ENCODE data around the gene CCDC3.

Gene CCDC3

DNA sequence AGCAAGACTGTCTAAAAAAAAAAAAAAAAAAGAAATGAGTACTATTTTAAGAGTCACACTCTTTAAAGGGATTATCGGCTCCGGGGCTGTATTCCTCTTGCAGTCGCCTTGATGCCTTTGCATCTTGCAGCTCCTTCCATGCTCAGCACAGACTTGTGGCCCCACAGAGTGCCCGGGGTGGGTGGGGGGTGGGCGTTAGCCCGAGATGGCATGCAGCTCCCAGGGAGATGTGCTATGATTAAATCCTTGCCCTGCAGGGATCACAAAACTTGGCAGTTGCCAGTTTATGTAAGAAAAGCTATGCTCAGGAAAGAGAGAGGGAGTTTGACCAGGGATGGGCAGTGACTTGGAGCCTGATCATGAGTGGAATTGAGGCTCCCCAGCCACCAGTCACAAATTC, 81.9 kb downstream of the CCDC3 start:
- no peak for DNase-seq

- DNase-seq: no peak
Measured at GRCh38 chr10:12916587-12916986, 84.9 kb downstream of the CCDC3 start.

- no peak for DNase-seq
Measured at GRCh38 chr10:12915637-12916168, 85.8 kb downstream of the CCDC3 start.

GRCh38 chr10:12914111-12914510, 87.4 kb downstream of the CCDC3 start:
- no peak for DNase-seq

GRCh38 chr10:12911795-12912194, 89.7 kb downstream of the CCDC3 start:
- no peak for DNase-seq

DNA sequence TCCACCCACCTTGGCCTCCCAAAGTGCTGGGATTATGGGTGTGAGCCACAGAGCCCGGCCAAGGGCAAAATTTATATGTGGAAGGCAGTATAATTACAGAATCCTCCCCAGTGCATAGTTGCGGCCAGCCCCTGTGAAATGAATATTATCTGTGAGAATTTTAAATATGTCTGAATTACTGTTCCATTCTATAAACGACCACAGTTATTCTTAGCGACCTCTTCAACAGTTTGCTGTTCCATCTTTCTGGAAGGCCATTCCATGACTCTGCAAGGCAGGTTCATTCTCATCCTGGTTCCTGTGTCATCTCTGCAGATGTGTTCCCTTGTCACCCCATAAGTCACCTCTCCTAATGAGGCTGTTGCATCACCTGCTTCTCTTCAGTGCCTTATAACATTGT, 90.7 kb downstream of the CCDC3 start:
- no peak for DNase-seq

GRCh38 chr10:12909836-12910185, 91.7 kb downstream of the CCDC3 start:
- DNase-seq: no peak

DNA sequence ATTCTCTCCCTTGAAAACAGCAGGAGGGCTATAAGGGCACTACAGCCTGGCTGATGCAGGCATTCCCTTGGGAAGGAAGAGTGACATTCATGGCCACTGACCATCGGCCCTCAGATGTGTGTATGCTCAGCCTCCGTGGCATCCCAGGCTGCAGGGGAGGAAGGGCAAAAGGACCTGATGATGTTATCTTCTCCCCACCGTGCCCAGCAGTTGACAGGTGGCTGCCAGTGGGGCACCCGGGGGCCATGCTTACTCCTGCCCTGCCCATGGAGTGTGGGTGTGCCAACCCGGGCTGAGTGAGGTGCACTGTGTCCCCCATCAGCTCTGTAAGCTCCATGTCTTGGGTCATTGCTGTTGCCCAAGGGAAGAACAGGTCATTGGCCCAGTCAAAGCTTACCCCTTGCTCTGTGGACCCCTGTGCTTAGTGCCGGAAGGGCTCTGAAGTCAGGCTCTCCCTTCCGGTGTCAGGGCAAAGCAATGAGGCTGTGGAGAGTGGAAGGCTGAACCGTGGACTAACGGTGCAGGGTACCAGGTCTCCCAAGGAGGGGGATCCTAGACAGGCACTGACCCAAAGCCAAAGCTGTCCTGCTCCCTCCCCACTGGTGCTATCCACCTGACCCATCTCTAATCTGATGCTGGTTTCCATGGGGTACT, 92.2 kb downstream of the CCDC3 start:
- no peak for DNase-seq

GRCh38 chr10:12908773-12909172, 92.7 kb downstream of the CCDC3 start:
- DNase-seq: no peak

DNA sequence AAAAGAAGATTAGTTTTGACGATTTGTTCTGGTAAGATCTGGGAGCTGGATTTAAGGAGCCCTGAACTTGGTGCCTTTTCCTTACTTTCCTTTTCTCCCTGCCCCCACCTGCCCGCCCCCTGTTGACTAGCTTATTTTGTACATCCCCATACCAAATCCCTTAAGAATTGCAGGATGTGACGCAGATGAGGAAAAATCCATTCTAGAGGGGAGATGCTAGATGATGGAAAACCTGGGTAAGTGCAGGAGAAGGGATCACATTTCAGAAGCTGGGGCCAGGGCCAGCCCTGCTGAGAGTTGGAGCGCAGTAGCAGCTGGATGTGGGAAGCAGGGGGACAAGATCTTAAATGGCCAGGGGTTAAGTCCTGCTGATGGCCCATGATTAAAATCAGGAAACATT, 93.9 kb downstream of the CCDC3 start:
- no peak for DNase-seq

DNA sequence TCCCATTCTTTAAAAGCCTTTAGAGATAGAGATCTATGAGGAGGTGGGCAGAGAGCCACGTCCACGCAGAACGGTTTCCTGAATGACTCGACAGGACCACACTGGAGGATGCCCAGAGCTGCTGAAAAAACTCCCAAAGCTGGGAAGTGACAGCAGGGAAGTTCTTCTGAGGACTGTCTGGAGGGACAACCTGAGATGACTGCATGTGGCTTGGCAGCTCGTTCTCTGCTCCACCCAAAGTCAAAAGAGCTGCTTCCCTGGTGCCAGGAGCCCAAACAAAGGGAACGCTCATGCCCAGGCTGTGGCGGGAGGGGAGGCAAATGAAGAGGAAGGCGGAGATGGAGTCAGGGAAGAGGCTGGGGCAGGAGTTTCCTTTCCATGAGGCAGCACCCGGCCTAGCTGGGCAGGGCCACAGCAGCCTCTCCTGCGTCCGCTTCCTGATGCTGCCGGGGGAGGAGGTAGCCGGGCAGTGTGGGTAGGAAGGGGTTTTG, 95.4 kb downstream of the CCDC3 start:
- DNase-seq: no peak

DNA sequence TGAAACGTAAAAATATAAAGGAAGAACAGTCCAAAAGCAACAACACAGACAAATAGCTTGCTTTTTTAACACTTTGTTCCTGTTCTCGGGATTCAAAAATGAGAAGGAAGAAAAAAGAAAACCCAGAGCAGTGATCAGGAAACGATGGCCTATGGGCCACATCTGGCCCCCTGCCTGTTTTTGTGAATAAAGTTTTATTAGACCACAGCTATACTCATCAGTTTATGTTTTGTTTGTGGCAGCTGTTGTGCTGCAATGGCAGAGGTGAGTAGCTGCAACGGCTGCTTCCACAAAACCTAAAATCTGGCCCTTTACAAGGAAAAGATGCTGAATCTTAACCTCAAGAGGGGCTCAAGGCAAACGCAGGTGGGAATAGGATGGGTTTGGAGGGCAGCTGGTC, 96.4 kb downstream of the CCDC3 start:
- DNase-seq: no peak

DNA sequence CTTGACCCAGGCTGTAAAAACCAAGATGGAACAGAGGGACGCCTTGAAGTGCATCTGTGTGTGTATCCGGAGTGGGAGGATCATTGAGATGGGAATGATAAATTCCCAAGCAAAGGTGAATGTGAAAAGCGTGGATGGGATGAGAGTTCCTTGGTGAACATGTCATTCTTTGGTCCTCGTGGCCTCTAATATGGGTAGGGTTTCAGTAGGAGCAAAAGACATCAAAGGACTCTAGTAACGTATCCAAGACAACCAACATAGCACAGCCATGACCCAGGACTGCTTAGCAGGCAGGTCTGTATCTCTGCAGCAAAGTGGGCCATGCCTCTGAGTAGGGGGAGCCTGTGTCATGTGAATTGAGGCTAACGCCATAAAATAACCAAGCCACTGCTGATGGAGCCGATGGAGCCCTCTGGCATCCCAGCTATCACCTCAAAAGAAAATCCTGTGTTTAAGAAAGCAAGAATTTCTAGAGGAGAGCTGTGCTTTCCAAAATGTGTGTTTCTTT, 98.6 kb downstream of the CCDC3 start:
- no peak for DNase-seq

- peak; percentile 4 for DNase-seq
Measured at GRCh38 chr10:12902135-12902572, 99.4 kb downstream of the CCDC3 start.

- no peak for DNase-seq
Measured at GRCh38 chr10:12899546-12899945, 102.0 kb downstream of the CCDC3 start.

- no peak for DNase-seq
Measured at GRCh38 chr10:12898271-12898670, 103.2 kb downstream of the CCDC3 start.

GRCh38 chr10:12897278-12897677, 104.2 kb downstream of the CCDC3 start:
- DNase-seq: no peak

DNA sequence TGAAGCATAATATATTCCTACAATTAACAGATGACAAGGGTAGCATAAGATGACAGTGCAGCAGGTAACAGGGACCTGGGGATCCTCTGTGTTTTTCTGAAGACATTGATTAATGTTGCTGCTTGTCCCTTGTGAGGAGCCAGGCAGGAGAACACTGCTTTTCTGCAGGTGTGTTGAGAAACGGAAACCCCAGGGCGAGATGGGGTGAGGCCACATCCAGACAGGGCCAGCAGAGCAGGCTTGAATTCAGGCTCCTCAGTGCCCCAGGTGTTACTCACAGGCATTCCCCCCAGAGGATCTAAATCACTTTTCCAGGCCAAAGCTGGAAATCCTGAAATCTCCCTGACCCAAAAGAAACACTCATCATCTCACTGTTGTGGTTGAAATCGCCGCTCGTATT, 105.3 kb downstream of the CCDC3 start:
- DNase-seq: no peak

DNA sequence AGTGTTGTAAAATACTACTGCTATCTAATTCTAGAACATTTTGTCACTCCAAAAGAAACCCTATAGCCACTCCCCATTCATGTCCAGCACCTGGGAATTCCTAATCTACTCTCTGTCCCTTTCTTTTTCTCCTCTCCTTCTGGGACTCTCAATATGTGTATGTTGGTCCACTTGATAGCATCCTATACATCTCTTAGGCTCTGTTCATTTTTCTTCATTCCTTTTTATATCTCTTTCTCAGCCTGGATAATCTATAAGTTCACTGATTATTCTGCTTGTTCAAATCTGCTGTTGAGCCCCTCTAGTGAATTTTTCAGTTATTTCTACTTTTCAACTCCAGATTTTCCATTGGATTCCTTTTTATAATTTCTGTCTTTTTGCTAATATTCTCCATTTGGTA, 108.6 kb downstream of the CCDC3 start:
- DNase-seq: no peak

GRCh38 chr10:12890958-12891357, 110.6 kb downstream of the CCDC3 start:
- no peak for DNase-seq

DNA sequence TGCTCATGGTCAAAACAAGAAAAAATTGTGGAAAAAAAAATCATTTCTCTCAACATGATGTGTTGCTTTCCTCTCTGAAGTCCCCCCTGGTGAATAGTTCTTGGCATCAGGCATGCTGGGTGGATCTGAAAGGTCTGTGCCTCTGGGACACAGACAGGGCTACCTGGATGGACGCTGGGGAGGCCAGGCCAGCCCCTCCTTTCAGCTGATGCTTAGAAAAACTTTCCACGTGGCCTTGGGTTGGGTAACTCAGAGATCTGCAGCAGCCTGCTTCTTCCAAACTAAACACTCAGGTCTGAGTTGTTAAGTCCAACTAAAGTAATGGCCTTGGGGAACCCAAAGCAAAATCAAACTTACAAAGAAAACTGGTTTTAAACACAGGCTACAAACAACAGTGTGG, 113.0 kb downstream of the CCDC3 start:
- no peak for DNase-seq

GRCh38 chr10:12887780-12888179, 113.7 kb downstream of the CCDC3 start:
- no peak for DNase-seq

DNA sequence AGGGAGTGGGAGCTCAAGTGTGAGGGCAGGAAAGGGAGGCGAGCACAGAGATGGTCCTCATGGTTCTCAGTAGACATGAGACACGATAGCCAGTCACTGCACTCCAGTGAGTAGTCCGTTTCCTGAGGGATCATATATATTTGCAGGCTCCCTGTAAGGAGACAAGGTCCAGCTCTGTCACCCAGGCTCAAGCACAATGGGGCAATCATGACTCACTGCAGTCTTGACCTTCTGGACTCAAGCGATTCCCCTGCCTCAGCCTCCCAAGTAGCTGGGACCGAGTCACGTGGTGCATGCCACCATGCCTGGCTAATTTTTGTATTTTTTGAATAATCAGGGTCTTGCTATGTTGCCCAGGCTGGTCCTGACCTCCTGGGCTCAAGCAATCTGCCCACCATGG, 116.7 kb downstream of the CCDC3 start:
- DNase-seq: no peak

DNA sequence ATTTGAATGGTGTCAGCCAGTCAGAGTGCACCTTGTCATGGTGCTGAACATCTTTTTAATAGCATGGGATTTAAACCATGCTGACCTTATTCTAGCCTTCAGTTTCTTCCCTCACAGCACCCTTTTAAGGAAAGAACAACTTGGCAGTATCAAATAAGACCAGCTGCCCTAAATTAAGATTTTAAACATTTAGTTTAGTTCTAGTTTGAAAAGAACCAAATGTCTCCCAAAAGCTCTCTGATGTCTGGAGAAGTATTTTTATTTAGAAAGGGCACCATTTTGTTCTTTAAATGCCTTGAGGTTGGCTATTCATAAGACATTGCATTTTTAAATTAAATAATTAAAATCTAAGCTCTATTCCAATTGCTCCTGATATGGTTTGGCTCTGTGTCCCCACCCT, 121.1 kb downstream of the CCDC3 start:
- DNase-seq: no peak

DNA sequence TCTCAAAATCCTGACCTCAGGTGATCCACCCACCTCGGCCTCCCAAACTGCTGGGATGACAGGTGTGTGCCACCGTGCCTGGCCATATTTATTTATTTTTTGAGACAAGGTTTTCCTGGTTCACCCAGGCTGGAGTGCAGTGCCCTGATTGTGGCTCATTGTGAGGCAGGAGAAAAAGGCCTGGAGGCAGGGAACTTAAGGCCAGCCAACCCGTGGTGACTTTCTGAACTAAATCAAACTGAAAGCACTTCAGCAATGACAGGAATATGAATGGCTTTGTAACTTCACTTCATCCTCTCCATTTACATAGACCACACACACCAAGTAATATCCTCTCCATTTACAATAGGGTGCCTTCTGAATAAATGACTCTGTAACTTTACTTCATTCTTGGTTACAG, 124.4 kb downstream of the CCDC3 start:
- DNase-seq: no peak
